C4-2B (cell line): ENCODE results near the gene LRRC70.

Source experiments
- ZFX ChIP-seq: fragments of 450-650 bp; IDR thresholded peaks from 2 replicates; pipeline ENCODE4 v1.6.1; 2017
- TF ChIP-seq, protein P1 (sequence below): fragments of 450-650 bp; conservative IDR thresholded peaks from 2 replicates; pipeline ENCODE4 v1.5.1; 2017; ENCODE audit warnings: mild to moderate bottlenecking

DNA sequence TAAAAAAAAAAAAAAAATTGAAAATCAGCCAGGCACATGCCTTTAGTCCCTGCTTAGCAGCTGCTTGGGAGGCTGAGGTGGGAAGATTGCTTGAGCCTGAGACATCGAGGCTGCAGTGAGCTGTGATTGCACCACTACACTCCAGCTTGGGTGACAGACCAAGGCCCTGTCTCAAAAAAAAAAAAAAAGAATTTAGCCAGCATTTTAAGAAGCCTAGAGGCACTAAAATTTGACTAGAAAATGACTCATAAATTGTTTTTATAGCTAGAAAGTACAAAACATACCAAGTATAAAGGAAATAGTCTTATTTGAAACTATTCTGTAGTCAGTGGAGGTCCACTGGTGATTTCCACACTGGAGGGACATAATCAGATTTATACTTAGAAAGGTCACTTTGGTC, 17.5 kb downstream of the LRRC70 start:
- TF ChIP-seq, protein P1, sequence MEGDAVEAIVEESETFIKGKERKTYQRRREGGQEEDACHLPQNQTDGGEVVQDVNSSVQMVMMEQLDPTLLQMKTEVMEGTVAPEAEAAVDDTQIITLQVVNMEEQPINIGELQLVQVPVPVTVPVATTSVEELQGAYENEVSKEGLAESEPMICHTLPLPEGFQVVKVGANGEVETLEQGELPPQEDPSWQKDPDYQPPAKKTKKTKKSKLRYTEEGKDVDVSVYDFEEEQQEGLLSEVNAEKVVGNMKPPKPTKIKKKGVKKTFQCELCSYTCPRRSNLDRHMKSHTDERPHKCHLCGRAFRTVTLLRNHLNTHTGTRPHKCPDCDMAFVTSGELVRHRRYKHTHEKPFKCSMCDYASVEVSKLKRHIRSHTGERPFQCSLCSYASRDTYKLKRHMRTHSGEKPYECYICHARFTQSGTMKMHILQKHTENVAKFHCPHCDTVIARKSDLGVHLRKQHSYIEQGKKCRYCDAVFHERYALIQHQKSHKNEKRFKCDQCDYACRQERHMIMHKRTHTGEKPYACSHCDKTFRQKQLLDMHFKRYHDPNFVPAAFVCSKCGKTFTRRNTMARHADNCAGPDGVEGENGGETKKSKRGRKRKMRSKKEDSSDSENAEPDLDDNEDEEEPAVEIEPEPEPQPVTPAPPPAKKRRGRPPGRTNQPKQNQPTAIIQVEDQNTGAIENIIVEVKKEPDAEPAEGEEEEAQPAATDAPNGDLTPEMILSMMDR, result no peak
- no peak for TF ChIP-seq ZFX
